MCF 10A (cell line): Measurements from ENCODE around the gene PPP1R14D. TPM values are rescaled to one million over a fixed set of nuclear protein-coding genes. Genes with fewer than 3 reads are reported as not detected.

Source experiments
- BruUV-seq: library from RNA; stranded (reverse); fragments of 400-500 nt; replicated peaks from 2 replicates; lab custom pipeline; 2021; lab: Mats Ljungman, UMichigan
- CTCF ChIA-PET: fragments of 300-600 bp; sonication (Branson Sonifier 250); formaldehyde crosslinking; extraction: SDS; loops from one replicate; lab custom pipeline; 2021; ENCODE audit warnings: antibody characterized with exemption, inconsistent platforms; lab: Yijun Ruan, JAX
- POLR2A ChIA-PET: fragments of 300-600, 350-650 bp; sonication (Branson Sonifier 250); formaldehyde crosslinking; extraction: SDS; loops from one replicate; lab custom pipeline; 2020; ENCODE audit warnings: antibody characterized with exemption, inconsistent platforms; lab: Yijun Ruan, JAX
- DNase-seq: peaks from one replicate; pipeline ENCODE4 v3.0.0-alpha.2; 2018; ENCODE audit not compliant: unreplicated experiment
- H3K27ac Mint-ChIP-seq: one replicate; pipeline ENCODE4 v1.8.0; 2022; ENCODE audit warnings: mild to moderate bottlenecking, low read depth, mixed read lengths; ENCODE audit not compliant: unreplicated experiment
- H3K27me3 Mint-ChIP-seq: one replicate; pipeline ENCODE4 v1.8.0; 2022; ENCODE audit warnings: mixed read lengths; ENCODE audit not compliant: insufficient read depth, unreplicated experiment
- H3K36me3 Mint-ChIP-seq: one replicate; pipeline ENCODE4 v1.8.0; 2022; ENCODE audit warnings: mild to moderate bottlenecking, moderate library complexity, mixed read lengths; ENCODE audit not compliant: insufficient read depth, unreplicated experiment
- H3K4me1 Mint-ChIP-seq: one replicate; pipeline ENCODE4 v1.8.0; 2022; ENCODE audit warnings: mixed read lengths; ENCODE audit not compliant: insufficient read depth, unreplicated experiment
- H3K4me3 Mint-ChIP-seq: one replicate; pipeline ENCODE4 v1.8.0; 2022; ENCODE audit warnings: mild to moderate bottlenecking, moderate library complexity, mixed read lengths; ENCODE audit not compliant: unreplicated experiment
- H3K9me3 Mint-ChIP-seq: one replicate; pipeline ENCODE4 v1.8.0; 2022; ENCODE audit warnings: mixed read lengths; ENCODE audit not compliant: unreplicated experiment
- CTCF ChIP-seq: fragments of 200-600 bp; IDR thresholded peaks from one replicate; pipeline ENCODE4 v1.8.0; 2022; ENCODE audit warnings: antibody characterized with exemption, mild to moderate bottlenecking; ENCODE audit not compliant: unreplicated experiment
- intact Hi-C: fragments of 100-400 bp; cut with micrococcal nuclease; formaldehyde crosslinking; loops from 2 replicates; pipeline ENCODE4 v1.14.1; 2022
- total RNA-seq: library from RNA; stranded (reverse); gene quantifications from 2 replicates; pipeline ENCODE4 v1.2.3, GENCODE V29; 2022

The PPP1R14D gene
- total RNA-seq, 1 experiment from 2014 or later, result not detected

DNA sequence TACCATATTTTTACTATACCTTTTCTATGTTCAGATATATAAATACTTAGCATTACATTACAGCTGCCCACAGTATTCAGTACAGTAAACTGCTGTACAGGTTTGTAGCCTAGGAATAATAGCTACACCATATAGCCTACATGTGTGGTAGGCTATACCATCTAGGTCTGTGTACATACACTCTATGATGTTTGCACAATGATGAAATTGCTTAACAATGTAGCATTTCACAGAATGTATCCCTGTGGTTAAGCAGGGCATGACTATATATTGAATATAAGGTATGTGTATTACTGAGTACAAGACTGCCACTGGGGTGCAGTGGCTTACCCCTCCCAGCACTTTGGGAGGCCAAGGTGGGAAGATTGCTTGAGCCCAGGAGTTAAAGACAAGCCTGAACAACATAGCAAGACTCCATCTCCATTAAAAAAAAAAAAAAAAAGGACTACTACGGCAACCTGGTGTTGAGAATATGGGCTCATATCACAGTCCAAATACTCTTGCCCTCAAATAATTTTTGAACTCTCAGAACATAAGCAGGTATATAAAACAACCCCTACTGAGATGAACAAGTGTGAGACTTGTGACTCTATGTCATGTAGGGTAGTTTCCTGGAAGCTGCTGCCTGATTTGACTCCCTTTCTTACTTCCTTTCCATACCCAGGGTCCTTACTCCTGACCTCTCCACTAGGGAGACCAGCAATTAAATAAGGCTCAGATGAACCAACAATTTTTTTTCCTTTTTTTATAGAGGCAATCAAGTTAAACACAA lies 4.8 kb downstream of the PPP1R14D start:
- no TSS peak for BruUV-seq
- Mint-ChIP-seq H3K27me3 (no peaks in the 10 kb centered on the region), H3K27ac (no peak overlapping the region), H3K4me1 (peaks cover 3% of the 10 kb centered on the region), H3K4me3 (no peak overlapping the region), H3K36me3 (no peaks in the 10 kb centered on the region), H3K9me3 (no peaks in the 10 kb centered on the region)
- no peak for TF ChIP-seq CTCF
- intact Hi-C loops, result no loop called here
- POLR2A ChIA-PET, result interaction anchor here (1.1 to 2.5 kb wide), 3 partner anchors 11 to 20 kb away, joined by 4 to 12 read pairs (median 5); partner anchors contain the start of genes DNAJC17, SPINT1 and ZFYVE19
- peak; percentile 58 for DNase-seq
- CTCF ChIA-PET, result interaction anchor here (0.7 to 0.9 kb wide), 2 partner anchors 10 to 68 kb away, joined by 3 read pairs; no protein-coding TSS in a partner anchor

GRCh38 chr15:40821195-40821594 lies 7.3 kb downstream of the PPP1R14D start:
- Mint-ChIP-seq H3K4me3 (no peak overlapping the region), H3K27me3 (no peaks in the 10 kb centered on the region), H3K27ac (no peak overlapping the region), H3K36me3 (peaks cover under 1% of the 10 kb centered on the region), H3K4me1 (peaks cover 3% of the 10 kb centered on the region), H3K9me3 (no peaks in the 10 kb centered on the region)
- BruUV-seq, result no TSS peak
- ChIA-PET POLR2A (no interaction called here), CTCF (interaction anchor here (0.6 to 0.7 kb wide), 2 partner anchors 122 to 516 kb away, joined by 3 to 6 read pairs; no protein-coding TSS in a partner anchor)
- no peak for DNase-seq
- TF ChIP-seq CTCF, result no peak
- intact Hi-C loops, result no loop called here

DNA sequence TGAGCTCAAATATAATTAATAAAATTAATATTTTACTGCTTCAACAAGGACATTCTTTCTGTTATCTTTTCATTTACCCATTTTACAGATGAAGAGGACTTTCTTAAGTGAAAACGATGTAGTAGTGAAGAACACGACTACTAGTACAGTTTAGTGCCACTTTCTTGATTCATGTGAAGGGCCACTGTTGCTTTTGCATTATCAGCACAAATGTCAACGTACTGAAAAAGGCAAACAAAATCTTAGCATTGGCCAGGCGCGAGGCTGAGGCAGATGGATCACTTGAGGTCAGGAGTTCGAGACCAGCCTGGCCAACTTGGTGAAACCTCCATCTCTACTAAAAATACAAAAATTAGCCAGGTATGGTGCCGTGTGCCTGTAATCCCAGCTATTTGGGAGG lies 9.5 kb downstream of the PPP1R14D start:
- H3K9me3 Mint-ChIP-seq, result no peaks in the 10 kb centered on the region
- ChIA-PET CTCF (interaction anchor here (1.1 kb wide), 1 partner anchor 37 kb away, joined by 4 read pairs; no protein-coding TSS in a partner anchor), POLR2A (interaction anchor here (0.8 to 1.8 kb wide), 3 partner anchors 9 to 38 kb away, joined by 3 to 6 read pairs (median 3); partner anchors contain the start of genes PPP1R14D and SPINT1)
- H3K27me3 Mint-ChIP-seq, result no peaks in the 10 kb centered on the region
- no peak overlapping the region for H3K4me3 Mint-ChIP-seq
- TF ChIP-seq CTCF, result no peak
- peaks cover 6% of the 10 kb centered on the region for H3K36me3 Mint-ChIP-seq
- H3K27ac Mint-ChIP-seq, result no peak overlapping the region
- BruUV-seq, result no TSS peak
- DNase-seq, result no peak
- intact Hi-C loops, result no loop called here
- peaks cover 8% of the 10 kb centered on the region for H3K4me1 Mint-ChIP-seq

GRCh38 chr15:40815042-40815698 lies 13.3 kb downstream of the PPP1R14D start:
- ChIA-PET POLR2A (interaction anchor here (0.7 to 1.1 kb wide), 2 partner anchors 29 to 43 kb away, joined by 3 to 5 read pairs; partner anchors contain the start of gene SPINT1), CTCF (no interaction called here)
- BruUV-seq, result no TSS peak
- DNase-seq, result peak; percentile 53
- Mint-ChIP-seq H3K9me3 (no peaks in the 10 kb centered on the region), H3K27me3 (no peaks in the 10 kb centered on the region), H3K4me1 (peaks cover 6% of the 10 kb centered on the region), H3K27ac (no peak overlapping the region), H3K4me3 (no peak overlapping the region), H3K36me3 (peaks cover 12% of the 10 kb centered on the region)
- TF ChIP-seq CTCF, result no peak
- intact Hi-C loops, result no loop called here
